ENCODE data around the gene DNAH12. TPM values are rescaled to one million over a fixed set of nuclear protein-coding genes. Genes with fewer than 3 reads are reported as not detected.

Gene DNAH12
- total and polyA plus RNA-seq, 4 donors: 0.05 to 0.08 (median 0.08) TPM; not detected in 1

GRCh38 chr3:57423335-57423734 lies 120.8 kb downstream of the DNAH12 start (continued):
- no peak for TF ChIP-seq CTCF (IDR thresholded peaks at IDR 0.05; ENCODE audit: low read depth, low read length, missing input control)

GRCh38 chr3:57421336-57421735 lies 122.8 kb downstream of the DNAH12 start:
- H3K9ac ChIP-seq (ENCODE audit: low read depth in 1 of 2, low read length in 2 of 2): no peak overlapping the region
- WGBS: 88% methylated on average over 5 of the region's 5 CpGs
- H3K4me3 ChIP-seq (ENCODE audit: low read depth in 1 of 3, low read length in 3 of 3): no peak overlapping the region

GRCh38 chr3:57420001-57420400 lies 124.1 kb downstream of the DNAH12 start:
- DNase-seq (ENCODE audit: low spot score): no peak
- Histone ChIP-seq H3K36me3 (ENCODE audit: control insufficient read depth in 4 of 4, insufficient read depth in 3 of 4, low read depth in 1 of 4, low read length in 3 of 4) (no peaks in the 10 kb centered on the region), H3K9ac (ENCODE audit: low read depth in 1 of 2, low read length in 2 of 2) (no peak overlapping the region), H3K9me3 (ENCODE audit: control insufficient read depth in 4 of 4, low read length in 3 of 4) (no peaks in the 10 kb centered on the region), H3K4me1 (ENCODE audit: control insufficient read depth in 4 of 4, insufficient read depth in 4 of 4, low read length in 3 of 4) (no peaks in the 10 kb centered on the region), H3K27ac (ENCODE audit: low read depth in 1 of 2, low read length in 2 of 2) (no peak overlapping the region), H3K4me3 (ENCODE audit: low read depth in 1 of 3, low read length in 3 of 3) (no peak overlapping the region), H3K27me3 (ENCODE audit: control insufficient read depth in 4 of 4, insufficient read depth in 4 of 4, low read length in 3 of 4) (no peaks in the 10 kb centered on the region)
- no peak for TF ChIP-seq RXRA (IDR thresholded peaks at IDR 0.05)
- no peak for TF ChIP-seq RAD21 (IDR thresholded peaks at IDR 0.05)
- TF ChIP-seq REST (IDR thresholded peaks at IDR 0.05): no peak
- TF ChIP-seq TAF1 (conservative IDR thresholded peaks at IDR 0.05): no peak
- TF ChIP-seq HNF4A (conservative IDR thresholded peaks at IDR 0.05): no peak
- no peak for TF ChIP-seq NR2F2 (IDR thresholded peaks at IDR 0.05)
- TF ChIP-seq GABPA (IDR thresholded peaks at IDR 0.05 in 1 of 2, conservative IDR thresholded peaks at IDR 0.05 in 1 of 2): no peak
- no peak for TF ChIP-seq HNF4G (IDR thresholded peaks at IDR 0.05)
- no peak for TF ChIP-seq YY1 (IDR thresholded peaks at IDR 0.05)
- no peak for TF ChIP-seq EGR1 (IDR thresholded peaks at IDR 0.05; ENCODE audit: low read depth in 2 of 2)
- no peak for TF ChIP-seq ATF3 (IDR thresholded peaks at IDR 0.05)
- TF ChIP-seq SP1 (IDR thresholded peaks at IDR 0.05): no peak
- TF ChIP-seq ZBTB33 (IDR thresholded peaks at IDR 0.05): no peak
- TF ChIP-seq MAX (IDR thresholded peaks at IDR 0.05): no peak
- no peak for TF ChIP-seq FOXA2 (IDR thresholded peaks at IDR 0.05)
- TF ChIP-seq CTCF (IDR thresholded peaks at IDR 0.05; ENCODE audit: low read depth, low read length, missing input control): no peak
- WGBS: 86% methylated on average over 2 of the region's 2 CpGs

More at GRCh38 chr3:57421336-57421735, 122.8 kb downstream of the DNAH12 start:
- TF ChIP-seq GABPA (IDR thresholded peaks at IDR 0.05 in 1 of 2, conservative IDR thresholded peaks at IDR 0.05 in 1 of 2): no peak
- no peak for TF ChIP-seq JUND (IDR thresholded peaks at IDR 0.05)
- TF ChIP-seq YY1 (IDR thresholded peaks at IDR 0.05): no peak
- Histone ChIP-seq H3K36me3 (ENCODE audit: control insufficient read depth in 4 of 4, insufficient read depth in 3 of 4, low read depth in 1 of 4, low read length in 3 of 4) (no peaks in the 10 kb centered on the region), H3K9me3 (ENCODE audit: control insufficient read depth in 4 of 4, low read length in 3 of 4) (no peaks in the 10 kb centered on the region), H3K27ac (ENCODE audit: low read depth in 1 of 2, low read length in 2 of 2) (no peak overlapping the region), H3K27me3 (ENCODE audit: control insufficient read depth in 4 of 4, insufficient read depth in 4 of 4, low read length in 3 of 4) (no peaks in the 10 kb centered on the region), H3K4me1 (ENCODE audit: control insufficient read depth in 4 of 4, insufficient read depth in 4 of 4, low read length in 3 of 4) (no peaks in the 10 kb centered on the region)
- no peak for DNase-seq (ENCODE audit: low spot score)
